ENCODE measurements around the gene CHMP1B. TPM values are rescaled to one million over a fixed set of nuclear protein-coding genes. Genes with fewer than 3 reads are reported as not detected.

Gene CHMP1B
- 10 to 100 TPM; 42.8 to 50.0 TPM for total RNA-seq

GRCh38 chr18:11851146-11851805, at the start of gene CHMP1B:
Gene CHMP1B, plus strand, starts transcription at chr18:11851413. Its CDS starts 99 bp downstream, at chr18:11851512.
- intact Hi-C loops (cut with DNase I) = loop anchor here (2.0 to 10.0 kb wide), 3 partner anchors 58 to 184 kb away; partner anchors contain the start of gene MPPE1
- WGBS = under 1% methylated on average over 53 of the region's 53 CpGs
- Histone ChIP-seq H3K36me3 (no peaks in the 10 kb centered on the region), H3K4me3 (peak within 1 kb of the TSS; percentile 77 to 94), H3K27ac (peak within 1 kb of the TSS; percentile 87 to 91), H3K27me3 (replicated peaks; ENCODE audit: insufficient read depth) (no peaks in the 10 kb centered on the region), H3K9me3 (no peaks in the 10 kb centered on the region), H3K4me1 (replicated peaks) (no peaks in the 10 kb centered on the region)
- peak; percentile 98 for DNase-seq (ENCODE audit: low spot score)
- TF ChIP-seq CTCF (IDR thresholded peaks at IDR 0.05) (peak in 2 of 4 experiments; percentile 28 to 36), POLR2A (IDR thresholded peaks at IDR 0.05) (peak; percentile 98), POLR2AphosphoS5 (IDR thresholded peaks at IDR 0.05) (peak; percentile 99)

GRCh38 chr18:11801573-11801972, 49.6 kb upstream of the CHMP1B start:
- no peaks in the 10 kb centered on the region for H3K4me1 ChIP-seq (replicated peaks)
- H3K27me3 ChIP-seq (replicated peaks; ENCODE audit: insufficient read depth) = no peaks in the 10 kb centered on the region
- TF ChIP-seq POLR2AphosphoS5 (IDR thresholded peaks at IDR 0.05) = no peak
- TF ChIP-seq POLR2A (IDR thresholded peaks at IDR 0.05) = no peak
- no peak for TF ChIP-seq CTCF (IDR thresholded peaks at IDR 0.05)
- WGBS = 95% methylated on average over 4 of the region's 4 CpGs
- intact Hi-C loops (cut with DNase I) = no loop called here
- H3K4me3 ChIP-seq = no peak overlapping the region
- no peak overlapping the region for H3K27ac ChIP-seq
- H3K36me3 ChIP-seq = no peaks in the 10 kb centered on the region
- H3K9me3 ChIP-seq = no peaks in the 10 kb centered on the region
- DNase-seq (ENCODE audit: low spot score) = no peak

- H3K27ac ChIP-seq = no peak overlapping the region
- 96% methylated on average over 6 of the region's 6 CpGs for WGBS
Measured at GRCh38 chr18:11802158-11802557, 49.1 kb upstream of the CHMP1B start.

GRCh38 chr18:11802586-11802985, 48.6 kb upstream of the CHMP1B start:
- intact Hi-C loops (cut with DNase I) = no loop called here
- H3K4me1 ChIP-seq (replicated peaks) = no peaks in the 10 kb centered on the region
- no peak for TF ChIP-seq CTCF (IDR thresholded peaks at IDR 0.05)
- no peak for TF ChIP-seq POLR2A (IDR thresholded peaks at IDR 0.05)
- no peak for TF ChIP-seq POLR2AphosphoS5 (IDR thresholded peaks at IDR 0.05)
- no peaks in the 10 kb centered on the region for H3K27me3 ChIP-seq (replicated peaks; ENCODE audit: insufficient read depth)
- 94% methylated on average over 10 of the region's 10 CpGs for WGBS
- H3K36me3 ChIP-seq = no peaks in the 10 kb centered on the region
- no peak overlapping the region for H3K27ac ChIP-seq
- H3K9me3 ChIP-seq = no peaks in the 10 kb centered on the region
- no peak for DNase-seq (ENCODE audit: low spot score)
- H3K4me3 ChIP-seq = no peak overlapping the region

More at GRCh38 chr18:11802158-11802557, 49.1 kb upstream of the CHMP1B start:
- Histone ChIP-seq H3K36me3 (no peaks in the 10 kb centered on the region), H3K9me3 (no peaks in the 10 kb centered on the region), H3K4me3 (no peak overlapping the region), H3K27me3 (replicated peaks; ENCODE audit: insufficient read depth) (no peaks in the 10 kb centered on the region), H3K4me1 (replicated peaks) (no peaks in the 10 kb centered on the region)
- no peak for TF ChIP-seq POLR2A (IDR thresholded peaks at IDR 0.05)
- no peak for DNase-seq (ENCODE audit: low spot score)
- intact Hi-C loops (cut with DNase I) = no loop called here

GRCh38 chr18:11807233-11807632, 44.0 kb upstream of the CHMP1B start:
- H3K4me3 ChIP-seq = no peak overlapping the region
- no peaks in the 10 kb centered on the region for H3K9me3 ChIP-seq
- intact Hi-C loops (cut with DNase I) = no loop called here
- WGBS = 89% methylated on average over 7 of the region's 7 CpGs
- H3K4me1 ChIP-seq (replicated peaks) = no peaks in the 10 kb centered on the region
- TF ChIP-seq POLR2AphosphoS5 (IDR thresholded peaks at IDR 0.05) (no peak), CTCF (IDR thresholded peaks at IDR 0.05) (no peak), POLR2A (IDR thresholded peaks at IDR 0.05) (no peak)
- no peak overlapping the region for H3K27ac ChIP-seq
- H3K36me3 ChIP-seq = no peaks in the 10 kb centered on the region
- no peak for DNase-seq (ENCODE audit: low spot score)
- H3K27me3 ChIP-seq (replicated peaks; ENCODE audit: insufficient read depth) = no peaks in the 10 kb centered on the region
